DMS153 treated with DMSO at 0.1 percent for 48 hours (cell line): ENCODE measurements around the gene GADD45A.
"Not testable (repeated sequence)": the region's sequence is repeated elsewhere in the genome, so short reads cannot be mapped to it uniquely, and the experiment has no call there.

Experiments used
- DNase-seq: peaks from one replicate; lab custom pipeline; 2025; ENCODE audit not compliant: unreplicated experiment; lab: John Stamatoyannopoulos, UW

The GADD45A gene, protein sequence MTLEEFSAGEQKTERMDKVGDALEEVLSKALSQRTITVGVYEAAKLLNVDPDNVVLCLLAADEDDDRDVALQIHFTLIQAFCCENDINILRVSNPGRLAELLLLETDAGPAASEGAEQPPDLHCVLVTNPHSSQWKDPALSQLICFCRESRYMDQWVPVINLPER

DNA sequence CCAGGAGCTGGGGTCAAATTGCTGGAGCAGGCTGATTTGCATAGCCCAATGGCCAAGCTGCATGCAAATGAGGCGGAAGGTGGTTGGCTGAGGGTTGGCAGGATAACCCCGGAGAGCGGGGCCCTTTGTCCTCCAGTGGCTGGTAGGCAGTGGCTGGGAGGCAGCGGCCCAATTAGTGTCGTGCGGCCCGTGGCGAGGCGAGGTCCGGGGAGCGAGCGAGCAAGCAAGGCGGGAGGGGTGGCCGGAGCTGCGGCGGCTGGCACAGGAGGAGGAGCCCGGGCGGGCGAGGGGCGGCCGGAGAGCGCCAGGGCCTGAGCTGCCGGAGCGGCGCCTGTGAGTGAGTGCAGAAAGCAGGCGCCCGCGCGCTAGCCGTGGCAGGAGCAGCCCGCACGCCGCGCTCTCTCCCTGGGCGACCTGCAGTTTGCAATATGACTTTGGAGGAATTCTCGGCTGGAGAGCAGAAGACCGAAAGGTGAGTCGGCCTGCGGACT, at the start of gene GADD45A:
TSS of gene GADD45A (plus strand) at position 135 of the 491 bp plus-strand sequence. CDS start at position 429, 294 bp downstream.
- DNase-seq: peak; percentile 87

- DNase-seq: no peak
Measured at GRCh38 chr1:67636146-67636545, 48.9 kb upstream of the GADD45A start.

DNA sequence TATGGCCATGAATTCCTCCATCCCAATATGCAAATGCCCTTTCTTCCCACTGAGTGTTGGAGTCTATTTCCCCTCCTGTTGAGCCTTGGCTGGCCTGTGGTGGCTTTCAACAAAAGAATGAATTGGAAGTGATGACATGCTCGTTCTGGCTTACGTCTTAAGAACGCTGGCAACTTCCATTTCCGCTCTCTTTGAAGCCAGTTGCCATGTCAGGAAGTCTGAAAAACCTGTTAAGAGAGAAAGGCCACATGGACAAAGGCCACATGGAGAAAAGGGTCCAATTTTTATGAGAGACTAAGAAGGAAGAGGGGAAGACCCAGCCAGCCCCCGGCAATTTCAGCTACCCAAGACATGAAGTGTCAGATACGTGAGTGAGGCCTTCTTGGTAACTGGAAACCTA, 45.6 kb upstream of the GADD45A start:
- DNase-seq: no peak

- no peak for DNase-seq
Measured at GRCh38 chr1:67642629-67643028, 42.4 kb upstream of the GADD45A start.

DNA sequence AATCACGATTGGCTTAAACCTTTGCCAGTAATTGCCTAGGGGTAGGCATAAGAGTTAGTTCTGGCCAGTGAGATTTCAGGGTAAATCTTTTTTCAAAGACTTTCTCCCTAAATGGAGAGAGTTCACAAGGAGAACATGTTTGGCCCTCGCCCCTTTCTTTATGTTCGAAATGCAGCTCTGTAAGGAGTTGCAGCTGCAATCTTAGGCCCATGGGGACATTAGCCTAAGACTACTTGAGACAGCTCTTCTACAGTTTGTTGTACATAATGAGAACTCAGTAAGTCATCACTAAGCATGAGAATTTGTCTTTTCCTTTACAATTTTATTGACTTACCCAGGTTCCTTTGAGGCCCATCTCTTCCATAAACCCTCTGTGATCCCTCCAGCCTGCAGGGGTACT, 40.4 kb upstream of the GADD45A start:
- no peak for DNase-seq

GRCh38 chr1:67645495-67646144, 39.4 kb upstream of the GADD45A start:
- DNase-seq: no peak

DNA sequence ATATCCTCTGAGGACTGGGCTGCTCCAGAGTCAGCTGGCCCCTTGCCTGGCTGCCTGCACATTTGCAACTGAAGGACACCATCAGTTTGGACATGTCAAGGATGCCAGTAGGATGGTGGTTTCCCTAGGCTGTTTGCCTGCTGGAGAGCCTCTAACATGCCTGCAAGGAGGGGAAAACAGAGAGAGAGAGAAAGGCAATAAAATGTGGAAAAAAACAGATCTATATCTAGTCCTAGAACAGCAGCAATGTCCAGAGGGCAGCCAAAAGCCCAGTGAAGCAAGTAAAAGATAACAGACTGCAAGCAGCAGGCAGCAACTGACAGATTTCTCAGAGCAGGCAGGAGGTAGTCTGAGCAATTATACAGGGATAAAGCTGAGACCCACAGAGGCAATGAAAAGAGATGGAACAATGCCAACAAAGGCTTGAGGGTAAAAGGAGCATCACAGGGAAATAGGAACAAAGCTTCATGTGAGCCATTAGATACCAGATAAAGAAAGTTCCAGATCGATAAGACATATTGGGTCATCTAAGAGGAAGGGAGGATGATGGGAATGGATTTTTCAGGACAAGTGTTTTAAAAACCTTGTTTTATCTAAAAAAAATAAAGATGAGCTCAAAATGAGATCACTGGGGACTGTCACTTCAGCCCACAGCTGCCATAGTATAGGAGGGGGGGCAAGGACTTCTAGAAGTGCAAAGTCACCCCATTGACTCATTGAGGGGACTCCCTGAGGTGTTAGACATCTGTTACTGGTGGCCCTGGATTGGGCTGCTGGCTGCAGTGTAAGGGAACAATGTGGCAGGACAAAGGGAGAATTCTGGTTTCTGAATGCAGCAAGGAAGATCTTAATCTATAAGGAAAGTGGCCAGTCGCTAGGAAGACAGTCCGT, 38.6 kb upstream of the GADD45A start:
- peak; percentile 10 for DNase-seq

DNA sequence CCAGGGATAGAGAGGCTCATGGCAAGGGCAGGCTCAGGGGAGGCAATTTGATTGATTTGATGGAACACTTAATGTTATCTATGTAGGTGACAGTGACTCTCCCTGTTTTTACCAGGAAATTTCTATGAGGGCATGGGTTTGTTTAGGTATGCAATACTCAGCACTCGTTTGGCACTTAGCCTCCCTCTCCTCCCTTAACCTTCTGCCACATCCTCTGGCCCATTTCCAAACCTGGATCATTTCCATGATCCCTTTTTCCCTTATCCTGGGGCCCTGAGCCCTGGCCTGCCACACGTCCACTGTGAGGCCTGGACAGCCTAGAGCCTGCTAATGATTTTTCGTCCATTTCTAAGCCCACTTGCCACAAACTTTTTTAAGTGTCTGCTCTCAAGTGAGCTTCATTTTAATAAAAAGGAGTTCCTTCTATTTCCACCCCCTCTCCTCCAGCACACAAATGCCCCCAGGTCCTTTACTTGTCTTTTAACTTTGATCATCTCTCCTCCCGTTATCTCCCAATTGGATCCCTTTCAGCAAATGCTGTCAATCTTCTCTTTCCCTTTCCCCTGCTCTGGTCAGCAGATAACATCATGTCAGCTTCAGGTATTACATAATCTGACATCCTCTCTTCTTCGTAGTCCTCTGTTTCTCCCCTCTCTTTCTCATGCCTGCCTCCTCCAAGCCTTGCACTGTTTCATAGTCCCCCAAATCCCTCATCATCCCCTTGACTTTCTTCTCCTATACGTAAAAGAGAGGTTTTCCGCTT, 37.8 kb upstream of the GADD45A start:
- no peak for DNase-seq

DNA sequence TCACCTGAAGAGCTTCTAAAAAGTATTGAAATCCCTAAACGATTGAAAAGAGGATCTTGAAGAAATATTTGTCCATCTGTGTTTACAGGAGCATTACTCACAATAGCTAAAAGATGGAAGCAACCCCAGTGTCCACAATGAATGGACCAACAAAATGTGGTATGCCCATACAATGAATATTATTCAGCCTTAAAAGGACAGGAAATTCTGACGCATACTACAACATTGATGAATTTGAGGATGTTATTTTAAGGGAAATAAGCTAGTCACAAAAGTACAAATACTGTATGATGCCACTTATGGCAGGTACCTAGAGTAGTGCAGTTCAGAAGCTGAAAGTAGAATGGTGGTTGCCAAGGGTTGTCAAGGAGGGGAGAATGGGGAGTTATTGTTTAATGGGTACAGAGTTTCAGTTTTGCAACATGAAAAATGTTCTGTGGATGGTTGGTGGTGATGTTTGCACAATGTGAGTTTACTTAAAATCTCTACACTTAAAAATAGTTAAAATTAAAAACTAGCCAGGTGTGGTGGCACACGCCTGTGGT, 37.1 kb upstream of the GADD45A start:
- DNase-seq: no peak

DNA sequence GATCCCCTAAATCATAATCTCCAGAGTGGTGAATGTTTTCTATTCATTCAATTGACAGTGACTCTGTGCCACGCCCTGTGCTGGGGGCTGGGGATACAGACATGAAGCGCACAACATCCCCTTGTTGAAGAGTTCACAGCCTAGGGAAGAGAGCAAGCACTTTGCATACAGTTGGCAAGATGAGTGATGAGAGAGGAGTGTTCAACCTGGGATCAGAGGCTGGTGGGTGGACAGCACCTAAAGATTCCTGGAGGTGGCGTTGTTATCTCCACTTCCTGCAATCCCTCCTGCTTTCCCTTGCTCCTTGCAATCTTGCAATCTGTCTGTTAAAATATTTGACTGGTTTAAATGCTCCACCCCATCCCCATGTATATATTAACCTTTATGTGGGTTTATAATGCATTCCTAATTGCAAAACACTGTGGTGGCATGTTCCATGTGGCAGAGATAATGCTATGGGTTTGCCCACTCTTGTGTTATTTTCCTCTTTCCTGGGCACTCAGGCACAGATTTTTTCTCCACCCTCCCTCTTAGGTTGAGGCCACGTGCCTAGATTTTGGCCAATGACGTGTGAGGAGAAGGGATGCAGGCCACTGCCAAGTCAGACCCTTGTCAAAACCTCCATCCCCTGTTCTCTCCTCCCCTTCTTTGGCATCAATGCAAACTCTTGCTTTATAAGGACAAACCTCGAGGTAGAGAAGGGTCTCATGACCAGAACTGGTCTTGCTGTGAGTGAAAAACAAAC, 36.2 kb upstream of the GADD45A start:
- no peak for DNase-seq

DNA sequence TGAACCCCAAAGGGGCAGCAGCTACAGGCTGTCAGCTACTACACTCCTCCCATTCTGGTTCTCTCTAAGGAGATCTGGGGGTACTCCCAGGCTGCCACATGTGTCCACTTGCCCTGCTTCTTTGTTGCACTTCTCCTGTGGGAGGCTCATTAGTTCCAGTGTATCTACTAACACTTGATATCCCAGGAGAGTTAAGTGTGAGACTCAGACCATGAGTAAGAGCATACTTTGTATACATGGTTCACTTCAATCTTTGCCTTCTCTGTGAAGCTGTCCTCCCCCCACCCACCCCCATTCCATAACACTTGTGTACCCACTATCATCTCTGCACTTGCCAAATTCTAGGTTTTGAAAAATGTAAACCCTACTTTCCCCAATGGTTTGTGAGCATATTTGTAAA, 34.9 kb upstream of the GADD45A start:
- DNase-seq: no peak

- no peak for DNase-seq
Measured at GRCh38 chr1:67651031-67651430, 34.0 kb upstream of the GADD45A start.

DNA sequence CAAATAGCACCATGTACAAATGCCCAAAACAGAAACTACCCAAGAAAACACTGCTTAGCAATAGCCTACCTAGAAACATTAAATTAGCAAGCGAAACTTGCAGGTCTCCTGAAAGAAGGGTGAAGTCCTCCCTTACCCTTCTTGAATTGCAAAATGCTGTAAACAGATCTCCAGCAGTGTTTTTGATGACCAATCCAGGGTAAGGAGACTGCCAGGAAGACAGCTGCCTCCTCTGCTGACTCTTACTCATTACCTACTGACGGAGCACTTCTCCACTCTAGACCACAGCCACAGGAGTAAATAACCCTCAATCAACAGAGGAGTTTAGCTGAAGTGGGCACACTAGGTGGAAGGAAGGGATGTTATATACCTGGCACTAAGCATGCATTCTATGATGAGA, 32.2 kb upstream of the GADD45A start:
- no peak for DNase-seq

GRCh38 chr1:67653304-67653703, 31.7 kb upstream of the GADD45A start:
- no peak for DNase-seq

GRCh38 chr1:67655581-67655980, 29.4 kb upstream of the GADD45A start:
- no peak for DNase-seq

- DNase-seq: not testable (repeated sequence)
Measured at GRCh38 chr1:67657152-67657551, 27.8 kb upstream of the GADD45A start.

DNA sequence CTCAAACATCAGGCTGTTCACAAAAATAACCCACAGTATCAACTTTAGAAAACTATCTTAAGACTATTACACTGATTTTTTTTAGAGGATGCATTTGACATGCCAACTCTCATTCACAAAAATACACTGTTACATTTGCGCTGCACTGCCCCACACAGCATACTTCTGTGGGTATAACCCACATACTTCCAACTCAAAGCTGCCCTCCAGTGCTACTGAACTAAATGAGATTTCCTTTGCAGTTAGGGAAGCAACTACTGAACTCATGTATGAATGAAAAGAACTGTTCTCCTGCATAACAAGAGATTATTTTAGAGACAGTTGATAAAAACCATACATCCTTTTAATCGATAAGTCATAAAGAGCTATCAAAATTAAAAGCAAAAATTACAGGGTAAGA, 25.8 kb upstream of the GADD45A start:
- DNase-seq: no peak

DNA sequence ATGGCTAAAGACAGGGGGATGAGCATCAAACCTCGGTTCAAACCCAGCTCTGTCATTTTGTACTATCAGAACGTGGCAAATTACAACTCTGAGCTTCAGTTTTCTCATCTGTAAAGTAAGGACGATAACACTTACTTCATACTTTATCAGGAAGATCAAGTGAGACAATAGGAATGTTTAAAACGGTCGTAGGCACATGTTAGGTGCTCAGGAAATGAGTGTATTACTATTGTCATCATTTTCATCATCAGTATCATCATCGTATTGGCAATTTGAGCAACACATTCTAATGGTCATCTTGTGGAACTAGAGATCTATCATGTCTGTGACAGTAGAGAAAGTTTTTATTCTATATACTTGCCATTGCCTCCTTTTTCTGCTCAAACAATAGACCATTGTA, 22.1 kb upstream of the GADD45A start:
- no peak for DNase-seq

DNA sequence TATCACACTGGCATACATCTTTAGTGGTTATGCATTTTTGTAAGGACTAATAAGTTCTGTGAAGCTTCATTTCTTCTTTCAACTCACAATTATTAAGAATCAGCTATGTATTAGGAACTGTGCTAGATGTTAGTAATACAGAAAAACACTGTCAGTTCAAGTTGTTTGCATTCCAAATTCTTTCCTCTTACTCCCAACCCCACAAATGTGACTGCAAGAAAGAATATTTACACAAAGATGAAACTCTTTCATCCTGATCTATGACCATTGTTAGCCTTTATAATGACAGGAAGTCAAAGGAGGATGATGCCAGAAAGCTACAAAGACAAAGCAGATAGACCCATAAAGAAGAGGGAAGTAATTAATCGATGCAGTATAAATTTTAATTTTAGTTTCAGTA, 21.0 kb upstream of the GADD45A start:
- DNase-seq: peak; percentile 10

GRCh38 chr1:67665307-67665706, 19.7 kb upstream of the GADD45A start:
- not testable (repeated sequence) for DNase-seq
